K562 (cell line): Measurements from ENCODE around the gene NUBPL. TPM values are rescaled to one million over a fixed set of nuclear protein-coding genes. Genes with fewer than 3 reads are reported as not detected.
"Not testable (repeated sequence)": the region's sequence is repeated elsewhere in the genome, so short reads cannot be mapped to it uniquely, and the experiment has no call there.

Source experiments
- ATAC-seq: fragments of 200-7000 bp; cut with Tn5 transposase; 3 replicates; pipeline ENCODE4 v1.9.1; 2020; ENCODE audit warnings: moderate library complexity
- BruUV-seq: library from RNA; stranded (reverse); fragments of 400-500 nt; replicated peaks from 2 replicates; lab custom pipeline; 2021; lab: Mats Ljungman, UMichigan
- CTCF ChIA-PET: fragments of 300-600 bp; formaldehyde crosslinking; extraction: SDS; loops from one replicate; lab custom pipeline; 2021; ENCODE audit warnings: low intra/inter-chr PET ratio; lab: Yijun Ruan, JAX
- POLR2A ChIA-PET: fragments of 300-600, 350-650 bp; sonication (Branson Sonifier 250); formaldehyde crosslinking; extraction: SDS; loops from one replicate; lab custom pipeline; 2021; ENCODE audit warnings: antibody characterized with exemption, inconsistent platforms; lab: Yijun Ruan, JAX
- DNase-seq, 4 experiments: peaks; one replicate each; pipeline versions ENCODE4 v3.0.0 to v3.0.0-alpha.2; 2011 to 2018; ENCODE audit warnings: low spot score in 3 of 4, mixed read lengths in 3 of 4; ENCODE audit errors: extremely low read depth in 1 of 4
- FAIRE-seq: peaks from 2 replicates; lab custom pipeline; 2011; peaks lifted over from hg19 to GRCh38; lab: Jason Lieb, UNC
- H2AFZ ChIP-seq: 2 replicates; pipeline ENCODE4 v1.6.0; 2011; ENCODE audit warnings: low read depth, low read length, control low read depth, inconsistent platforms
- H3K27ac ChIP-seq: fragments of 200-600 bp; 3 replicates; pipeline ENCODE4 v1.8.0; 2011; ENCODE audit warnings: low read depth, mild to moderate bottlenecking, control low read depth, inconsistent platforms, low read length, moderate library complexity, mixed read lengths; ENCODE audit errors: extremely low read depth
- H3K27me3 ChIP-seq, 2 experiments: fragments of 300-600 bp in 1 of 2; 2 replicates in 1 of 2; 3 replicates in 1 of 2; pipeline versions ENCODE4 v1.6.0 to v1.8.0; 2011; ENCODE audit warnings: inconsistent platforms in 2 of 2, low read length in 2 of 2, mild to moderate bottlenecking in 1 of 2, mixed read lengths in 1 of 2, moderate library complexity in 1 of 2; ENCODE audit not compliant: control insufficient read depth in 2 of 2, insufficient read depth in 2 of 2
- H3K36me3 ChIP-seq: fragments of 300-600 bp; 3 replicates; pipeline ENCODE4 v1.8.0; 2011; ENCODE audit warnings: mild to moderate bottlenecking, low read length, inconsistent platforms; ENCODE audit not compliant: control insufficient read depth, insufficient read depth
- H3K4me1 ChIP-seq, 2 experiments: fragments of 200-600 bp in 1 of 2; replicated peaks in 1 of 2; 2 replicates in 1 of 2; 3 replicates in 1 of 2; pipeline versions ENCODE4 v1.5.1 to v1.8.0; 2011; ENCODE audit warnings: inconsistent platforms in 2 of 2, low read length in 2 of 2, mild to moderate bottlenecking in 1 of 2, mixed read lengths in 1 of 2, moderate library complexity in 1 of 2; ENCODE audit not compliant: control insufficient read depth in 2 of 2, insufficient read depth in 2 of 2
- H3K4me2 ChIP-seq: 2 replicates; pipeline ENCODE4 v1.6.1; 2011; ENCODE audit warnings: low read length, control low read depth, inconsistent platforms, mixed read lengths; ENCODE audit not compliant: insufficient read depth
- H3K4me3 ChIP-seq: fragments of 200-600 bp; sonication (generic), shearing (Covaris generic); 2 replicates; pipeline ENCODE4 v1.5.1; 2016; ENCODE audit warnings: control low read depth, inconsistent platforms
- H3K79me2 ChIP-seq: fragments of 200-600 bp; 3 replicates; pipeline ENCODE4 v1.8.0; 2011; ENCODE audit warnings: low read length, inconsistent platforms; ENCODE audit not compliant: control insufficient read depth, insufficient read depth
- H3K9ac ChIP-seq, 2 experiments: 2 replicates each; pipeline versions ENCODE4 v1.6.0 to v1.6.1; 2011; ENCODE audit warnings: low read depth in 2 of 2, low read length in 2 of 2, control low read depth in 1 of 2, inconsistent platforms in 1 of 2, mild to moderate bottlenecking in 1 of 2, mixed read lengths in 1 of 2; ENCODE audit not compliant: insufficient read depth in 1 of 2
- H3K9me1 ChIP-seq: one replicate; pipeline ENCODE4 v1.6.0; 2011; ENCODE audit warnings: inconsistent platforms, mild to moderate bottlenecking, low read length, moderate library complexity; ENCODE audit not compliant: control insufficient read depth, insufficient read depth
- H3K9me3 ChIP-seq: replicated peaks from 2 replicates; pipeline ENCODE4 v1.5.1; 2011; ENCODE audit warnings: low read depth, low read length, inconsistent platforms; ENCODE audit not compliant: control insufficient read depth, insufficient read depth
- H4K20me1 ChIP-seq: replicated peaks from 2 replicates; pipeline ENCODE4 v1.6.1; 2011; ENCODE audit warnings: low read length, inconsistent platforms, mixed read lengths; ENCODE audit not compliant: control insufficient read depth, insufficient read depth
- COPS2 ChIP-seq: fragments of 450-650 bp; conservative IDR thresholded peaks from 2 replicates; pipeline ENCODE4 v1.6.1; 2016; ENCODE audit warnings: mild to moderate bottlenecking, moderate library complexity
- NFATC3 ChIP-seq: fragments of 450-650 bp; IDR thresholded peaks from 2 replicates; pipeline ENCODE4 v1.6.1; 2017; ENCODE audit warnings: mild to moderate bottlenecking
- ZZZ3 ChIP-seq: fragments of 450-650 bp; IDR thresholded peaks from 2 replicates; pipeline ENCODE4 v1.6.1; 2016; ENCODE audit warnings: antibody characterized with exemption, mild to moderate bottlenecking, moderate library complexity
- WGBS: fragments of 100-300 bp; shearing (Covaris generic); methylation state at CpG from one replicate; pipeline ENCODE4 v1.1.6; 2016; ENCODE audit warnings: low coverage, mixed read lengths; ENCODE audit not compliant: insufficient coverage; ENCODE audit errors: missing lambda C conversion rate; 5-methylcytosine and 5-hydroxymethylcytosine counted together
- in situ Hi-C: fragments of 300-500 bp; cut with MboI; formaldehyde crosslinking; loops from 4 replicates; pipeline ENCODE4 v1.15.0; 2018; ENCODE audit warnings: inconsistent platforms, mixed read lengths
- intact Hi-C: fragments of 100-400 bp; cut with micrococcal nuclease; formaldehyde crosslinking; loops from 2 replicates; pipeline ENCODE4 v1.14.2; 2022
- polyA plus RNA-seq, 8 experiments: library from polyadenylated mRNA; depleted of rRNA in 4 of 8; stranded (reverse) in 5 of 8; unstranded in 3 of 8; fragments of >200 nt; fragmentation: Nextera tagmentation in 2 of 8; fragmentation: Illumina TruSeq in 1 of 8; extraction: Ambion mirVana in 2 of 8; extraction: Trizol in 1 of 8; gene quantifications; 2 replicates each; pipeline versions ENCODE4 v1.2.1 to v1.2.3, GENCODE V29; 2011 to 2014; ENCODE audit warnings: inconsistent platforms in 1 of 8, missing spikeins in 1 of 8
- total RNA-seq, 7 experiments: library from RNA; depleted of rRNA in 6 of 7; stranded (reverse); fragments of >200 nt in 6 of 7; fragmentation: Illumina TruSeq in 2 of 7; extraction: Trizol in 2 of 7; gene quantifications; 2 replicates each; pipeline versions ENCODE4 v1.2.1 to v1.2.3, GENCODE V29; 2011 to 2021; ENCODE audit warnings: low replicate concordance in 1 of 7

The NUBPL gene
- total and polyA plus RNA-seq, 9 of the 15 experiments (the other 6 are each of a cell fraction or from before 2014, with no cell fraction given): 3.2 to 8.7 (median 6.1) TPM

DNA sequence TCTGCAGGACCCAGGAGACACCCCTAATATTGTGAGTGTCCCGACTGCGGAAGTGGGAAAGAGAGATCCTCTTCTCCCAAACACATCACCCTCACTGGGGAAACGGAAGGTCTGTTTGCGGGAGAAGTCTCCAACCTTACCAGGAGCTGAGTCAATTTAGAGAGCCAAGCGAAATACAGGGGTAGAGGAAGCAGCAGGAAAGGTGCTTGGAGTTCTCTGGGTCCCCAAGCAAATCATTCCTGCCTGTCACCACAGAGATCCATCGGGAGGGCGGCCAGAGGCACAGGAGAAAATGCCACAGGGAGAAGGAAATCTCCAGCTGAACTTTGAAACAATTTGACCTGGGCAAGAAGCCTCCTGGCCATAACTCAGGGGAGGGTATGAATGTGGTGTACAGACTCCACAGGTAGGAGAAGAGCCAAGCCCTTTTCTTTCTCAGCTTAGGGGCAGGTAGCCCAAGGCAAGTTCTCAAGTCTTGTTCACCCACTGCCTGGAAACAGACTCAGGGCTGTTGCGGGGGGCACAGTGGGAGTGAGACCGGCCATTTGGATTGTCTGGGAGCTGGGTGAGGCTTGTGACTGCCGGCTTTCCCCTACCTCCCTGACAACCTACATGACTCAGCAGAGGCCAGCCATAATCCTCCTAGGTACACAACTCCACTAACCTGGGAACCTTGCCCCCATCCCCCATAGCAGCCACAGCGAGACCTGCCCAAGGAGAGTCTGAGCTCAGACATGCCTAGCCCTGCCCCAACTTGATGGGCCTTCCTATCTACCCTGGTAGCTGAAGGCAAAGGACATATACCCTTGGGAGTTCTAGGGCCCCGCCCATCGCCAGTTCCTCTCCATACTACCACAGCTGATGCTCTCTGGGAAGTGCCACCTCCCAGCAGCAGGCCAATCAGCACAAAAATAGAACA, 304.0 kb downstream of the NUBPL start:
- no peak for TF ChIP-seq COPS2
- TF ChIP-seq NFATC3: no peak
- FAIRE-seq (no peak), ATAC-seq (no peak), DNase-seq (peak in 1 of 4 experiments; percentile 3)
- no peak overlapping the region; the same call in 1 of the 2 replicates for H2AFZ ChIP-seq
- no peaks in the 10 kb centered on the region for H3K9me3 ChIP-seq
- H3K27ac ChIP-seq: no peak overlapping the region
- H4K20me1 ChIP-seq: no peaks in the 10 kb centered on the region
- H3K79me2 ChIP-seq: no peaks in the 10 kb centered on the region
- H3K4me1 ChIP-seq: no peaks in the 10 kb centered on the region; a peak in 1 of 5 replicates
- CTCF ChIA-PET: no interaction called here
- no peaks in the 10 kb centered on the region for H3K9me1 ChIP-seq
- intact Hi-C loops: no loop called here
- no peak overlapping the region for H3K4me2 ChIP-seq
- H3K36me3 ChIP-seq: no peaks in the 10 kb centered on the region
- BruUV-seq: no TSS peak
- no peak overlapping the region for H3K4me3 ChIP-seq
- in situ Hi-C loops: no loop called here
- POLR2A ChIA-PET: no interaction called here
- no peaks in the 10 kb centered on the region for H3K27me3 ChIP-seq
- 46% methylated on average over 13 of the region's 13 CpGs for WGBS
- no peak overlapping the region for H3K9ac ChIP-seq

DNA sequence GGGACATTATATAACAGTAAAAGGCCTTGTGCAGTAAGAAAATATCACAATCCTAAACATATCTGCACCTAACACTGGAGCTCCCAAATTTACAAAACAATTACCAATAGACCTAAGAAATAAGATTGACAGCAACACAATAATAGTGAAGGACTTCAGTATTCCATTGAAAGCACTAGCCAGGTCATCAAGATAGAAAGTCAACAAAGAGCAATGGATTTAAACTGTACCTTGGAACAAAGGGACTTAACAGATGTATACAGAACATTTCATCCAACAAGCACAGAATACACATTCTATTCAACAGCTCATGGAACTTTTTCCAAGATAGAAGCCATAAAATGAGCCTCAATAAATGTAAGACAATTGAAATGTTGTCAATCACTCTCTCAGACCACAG, 306.4 kb downstream of the NUBPL start:
- FAIRE-seq (no peak), DNase-seq (no peak), ATAC-seq (no peak)
- ChIA-PET POLR2A (no interaction called here), CTCF (no interaction called here)
- H3K9me1 ChIP-seq: no peaks in the 10 kb centered on the region
- BruUV-seq: no TSS peak
- no peaks in the 10 kb centered on the region for H4K20me1 ChIP-seq
- H2AFZ ChIP-seq: no peak overlapping the region
- in situ Hi-C loops (no loop called here), intact Hi-C loops (no loop called here)
- H3K4me2 ChIP-seq: no peak overlapping the region
- no peaks in the 10 kb centered on the region for H3K36me3 ChIP-seq
- no peaks in the 10 kb centered on the region for H3K27me3 ChIP-seq
- TF ChIP-seq ZZZ3: no peak
- no peaks in the 10 kb centered on the region for H3K9me3 ChIP-seq
- no peaks in the 10 kb centered on the region for H3K79me2 ChIP-seq
- no peaks in the 10 kb centered on the region; a peak in 1 of 5 replicates for H3K4me1 ChIP-seq
- H3K4me3 ChIP-seq: no peak overlapping the region
- H3K9ac ChIP-seq: no peak overlapping the region
- H3K27ac ChIP-seq: no peak overlapping the region

DNA sequence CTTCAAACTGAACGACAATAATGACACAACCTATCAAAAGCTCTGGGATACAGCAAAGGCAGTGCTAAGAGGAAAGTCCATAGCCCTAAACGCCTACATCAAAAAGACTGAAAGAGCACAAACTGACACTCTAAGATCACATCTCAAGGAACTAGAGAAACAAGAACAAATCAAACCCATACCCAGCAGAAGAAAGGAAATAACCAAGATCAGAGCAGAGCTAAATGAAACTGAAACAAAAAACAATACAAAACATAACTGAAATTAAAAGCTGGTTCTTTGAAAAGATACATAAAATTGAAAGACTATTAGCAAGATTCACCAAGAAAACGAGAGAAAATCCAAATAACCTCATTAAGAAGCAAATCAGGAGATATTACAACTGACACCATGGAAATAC, 306.9 kb downstream of the NUBPL start:
- in situ Hi-C loops, H3K9ac ChIP-seq, H3K4me3 ChIP-seq, H3K9me3 ChIP-seq, DNase-seq, POLR2A ChIA-PET, ATAC-seq, H3K4me1 ChIP-seq, H4K20me1 ChIP-seq, H3K9me1 ChIP-seq, H2AFZ ChIP-seq, BruUV-seq, intact Hi-C loops, CTCF ChIA-PET, H3K36me3 ChIP-seq, H3K27ac ChIP-seq, H3K27me3 ChIP-seq, H3K4me2 ChIP-seq, H3K79me2 ChIP-seq, FAIRE-seq: not testable (repeated sequence)
- WGBS: 5% methylated on average over 3 of the region's 3 CpGs
